Ovary (tissue), 9 donors: ENCODE data around the gene CDK3. TPM values are rescaled to one million over a fixed set of nuclear protein-coding genes. Genes with fewer than 3 reads are reported as not detected.

Source experiments
- DNase-seq, 5 donors: peaks; one replicate each; pipeline ENCODE4 v3.0.0-alpha.2; 2019 to 2020
- H3K27ac ChIP-seq, 2 donors: fragments of 200-600 bp; one replicate each; pipeline versions ENCODE4 v1.5.1 to v1.8.0; 2019 to 2022
- H3K27me3 ChIP-seq: fragments of 200-600 bp; one replicate; pipeline ENCODE4 v1.8.0; 2022
- H3K36me3 ChIP-seq: fragments of 200-600 bp; sonication (generic); one replicate; pipeline ENCODE4 v1.5.1; 2019
- H3K4me1 ChIP-seq: one replicate; pipeline ENCODE4 v1.8.1; 2013; ENCODE audit warnings: mild to moderate bottlenecking, moderate library complexity; ENCODE audit not compliant: insufficient read depth
- H3K4me3 ChIP-seq: fragments of 200-600 bp; sonication (generic); one replicate; pipeline ENCODE4 v1.5.1; 2017
- H3K9me3 ChIP-seq, 2 donors: fragments of 200-600 bp in 1 of 2; sonication (generic) in 1 of 2; one replicate each; pipeline versions ENCODE4 v1.5.1 to v1.8.1; 2013 to 2019; ENCODE audit warnings: mild to moderate bottlenecking in 1 of 2, moderate library complexity in 1 of 2
- EP300 ChIP-seq: sonication (generic); formaldehyde crosslinking; IDR thresholded peaks from one replicate; pipeline ENCODE4 v1.6.1; 2017; ENCODE audit warnings: antibody characterized with exemption
- POLR2A ChIP-seq: fragments of 450-650 bp; IDR thresholded peaks from one replicate; pipeline ENCODE4 v1.6.1; 2017; ENCODE audit warnings: antibody characterized with exemption, mild to moderate bottlenecking, moderate library complexity
- WGBS, 3 donors: extraction: QIAGEN DNeasy Blood & Tissue Kit in 1 of 3; methylation state at CpG; one replicate each; pipeline versions ENCODE4 v1.1.5 to v1.1.7; 2013 to 2017; 5-methylcytosine and 5-hydroxymethylcytosine counted together
- intact Hi-C, 4 donors: fragments of 100-400 bp; cut with DNase I; formaldehyde crosslinking; loops; one replicate each; pipeline versions ENCODE4 v1.11.0 to v1.15.1; 2022 to 2023
- polyA plus RNA-seq, 2 donors: library from polyadenylated mRNA; stranded (reverse); fragments of 200-250 nt in 1 of 2; fragments of 350-450 nt in 1 of 2; fragmentation: Illumina TruSeq in 1 of 2; extraction: RNeasy Lipid Tissue Mini Kit (QIAGEN cat#74804) in 1 of 2; gene quantifications; one replicate each; pipeline ENCODE4 v1.2.3, GENCODE V29; 2013 to 2014
- total RNA-seq, 7 donors: library from RNA; depleted of rRNA in 2 of 7; stranded (reverse); fragments of >200 nt in 2 of 7; fragmentation: NEBNext Ultra II Directional in 3 of 7; extraction: Animal tissue kit (Norgen Biotek cat#: 25700) in 3 of 7; gene quantifications; one replicate each; pipeline versions ENCODE4 v1.1.0 to v1.2.4, GENCODE V29; 2016 to 2023
- TF ChIP-seq, protein P1 (sequence below), 3 donors: fragments of 450-650 bp in 2 of 3; fragments of 200-600 bp in 1 of 3; IDR thresholded peaks; one replicate each; pipeline versions ENCODE4 v1.5.1 to v1.8.0; 2016 to 2022; ENCODE audit warnings: antibody characterized with exemption in 3 of 3, mild to moderate bottlenecking in 1 of 3
- donor health status: DM: no; HTN: no; CAD: no; lungs with moderate emphysema.
- donor health status: DM: no; HTN: no; CAD: no.
- donor health status: Bipolar disorder and iron deficiency.
- donor health status: DM: yes; HTN: yes; CAD: no.
- donor health status: DM: no; HTN: no; CAD: no.
- donor health status: DM: yes; HTN: yes; CAD: no.

Gene CDK3
- total and polyA plus RNA-seq, 9 donors, result 1.3 to 10.8 (median 5.5) TPM

GRCh38 chr17:75975757-75976174 is 24.9 kb upstream of the CDK3 start:
- H3K27ac ChIP-seq, result no peak overlapping the region
- 29 to 69% (median 33%) methylated on average over 5 of the region's 5 CpGs for WGBS, 3 donors
- intact Hi-C loops, result loop anchor here in 1 of 4 donors (5.0 kb wide), 1 partner anchor 33 kb away; the partner anchor contains the start of gene FBF1
- TF ChIP-seq POLR2A, result no peak
- TF ChIP-seq EP300, result no peak
- TF ChIP-seq, protein P1, sequence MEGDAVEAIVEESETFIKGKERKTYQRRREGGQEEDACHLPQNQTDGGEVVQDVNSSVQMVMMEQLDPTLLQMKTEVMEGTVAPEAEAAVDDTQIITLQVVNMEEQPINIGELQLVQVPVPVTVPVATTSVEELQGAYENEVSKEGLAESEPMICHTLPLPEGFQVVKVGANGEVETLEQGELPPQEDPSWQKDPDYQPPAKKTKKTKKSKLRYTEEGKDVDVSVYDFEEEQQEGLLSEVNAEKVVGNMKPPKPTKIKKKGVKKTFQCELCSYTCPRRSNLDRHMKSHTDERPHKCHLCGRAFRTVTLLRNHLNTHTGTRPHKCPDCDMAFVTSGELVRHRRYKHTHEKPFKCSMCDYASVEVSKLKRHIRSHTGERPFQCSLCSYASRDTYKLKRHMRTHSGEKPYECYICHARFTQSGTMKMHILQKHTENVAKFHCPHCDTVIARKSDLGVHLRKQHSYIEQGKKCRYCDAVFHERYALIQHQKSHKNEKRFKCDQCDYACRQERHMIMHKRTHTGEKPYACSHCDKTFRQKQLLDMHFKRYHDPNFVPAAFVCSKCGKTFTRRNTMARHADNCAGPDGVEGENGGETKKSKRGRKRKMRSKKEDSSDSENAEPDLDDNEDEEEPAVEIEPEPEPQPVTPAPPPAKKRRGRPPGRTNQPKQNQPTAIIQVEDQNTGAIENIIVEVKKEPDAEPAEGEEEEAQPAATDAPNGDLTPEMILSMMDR (IDR thresholded peaks at IDR 0.05), result no peak
- H3K4me1 ChIP-seq, result peaks cover 1% of the 10 kb centered on the region
- no peaks in the 10 kb centered on the region for H3K36me3 ChIP-seq
- no peaks in the 10 kb centered on the region for H3K9me3 ChIP-seq
- no peak overlapping the region for H3K4me3 ChIP-seq
- no peaks in the 10 kb centered on the region for H3K27me3 ChIP-seq
- DNase-seq, result no peak

DNA sequence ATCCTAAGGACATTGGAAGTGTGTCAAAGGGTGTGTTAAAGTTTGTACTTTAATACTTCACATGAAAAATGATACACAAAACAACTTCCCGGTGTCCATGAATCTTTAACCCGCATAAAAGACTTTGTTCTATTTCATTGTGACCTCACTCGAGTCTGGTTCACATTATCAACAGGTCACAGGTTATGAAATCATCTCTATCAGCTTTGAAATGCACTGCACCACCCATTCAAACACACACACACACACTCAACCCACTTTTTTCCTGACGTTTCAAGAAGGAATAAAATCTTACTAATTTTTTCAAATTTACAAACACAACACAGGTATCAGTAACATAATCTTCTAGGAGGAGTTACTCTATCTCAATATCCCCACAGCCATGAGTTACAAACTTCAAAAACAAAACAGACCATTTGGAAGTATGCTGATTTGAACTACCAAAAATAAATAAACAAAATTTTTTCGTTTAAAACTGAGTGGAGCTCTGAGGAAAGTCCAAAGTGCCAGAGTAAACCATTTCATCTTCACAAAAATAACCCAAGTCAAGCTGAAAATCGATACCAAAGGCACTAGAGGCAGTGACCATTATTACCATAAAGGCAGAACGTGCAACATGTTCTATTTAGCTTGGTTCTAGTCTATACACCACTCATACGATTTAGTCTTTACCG is 24.3 kb upstream of the CDK3 start:
- DNase-seq, result no peak
- Histone ChIP-seq H3K4me1 (peaks cover 1% of the 10 kb centered on the region), H3K27ac (no peak overlapping the region), H3K27me3 (no peaks in the 10 kb centered on the region), H3K36me3 (no peaks in the 10 kb centered on the region), H3K9me3 (no peaks in the 10 kb centered on the region), H3K4me3 (no peak overlapping the region)
- 26 to 38% (median 32%) methylated on average over 9 of the region's 9 CpGs for WGBS, 3 donors
- intact Hi-C loops, result loop anchor here in 1 of 4 donors (5.0 kb wide), 1 partner anchor 34 kb away; the partner anchor contains the start of gene FBF1
- TF ChIP-seq POLR2A, result no peak
- TF ChIP-seq, protein P1 (IDR thresholded peaks at IDR 0.05), result no peak
- no peak for TF ChIP-seq EP300

- intact Hi-C loops, result loop anchor here in 2 of 4 donors (2.0 to 5.0 kb wide), 2 partner anchors 37 to 74 kb away; partner anchors contain the start of genes FBF1 (in 1 of the 2) and MRPL38 (in 1 of the 2)
- Histone ChIP-seq H3K27ac (peak within 1 kb of the TSS; percentile 93 to 98), H3K9me3 (no peaks in the 10 kb centered on the region), H3K4me3 (peak within 1 kb of the TSS; percentile 74), H3K27me3 (no peaks in the 10 kb centered on the region), H3K4me1 (peaks cover 1% of the 10 kb centered on the region), H3K36me3 (no peaks in the 10 kb centered on the region)
- peak; percentile 97 to 98 (median 98) for DNase-seq
- TF ChIP-seq POLR2A (peak; percentile 90), EP300 (no peak)
- TF ChIP-seq, protein P1 (IDR thresholded peaks at IDR 0.05), result peak; percentile 26 to 69 (median 63)
- WGBS, 3 donors, result 0 to 1% (median 0%) methylated on average over 66 to 72 of the region's 72 CpGs
Measured at GRCh38 chr17:75978938-75979704, 21.5 kb upstream of the CDK3 start, which contains the start of the genes ACOX1 and TEN1. Gene ACOX1 (minus strand): TSS chr17:75979166. CDS start chr17:75979073, 93 bp downstream. Gene TEN1 (plus strand): TSS chr17:75979240. CDS start chr17:75986193, 6,953 bp downstream.

- Histone ChIP-seq H3K9me3 (no peaks in the 10 kb centered on the region), H3K36me3 (no peaks in the 10 kb centered on the region), H3K27me3 (no peaks in the 10 kb centered on the region), H3K4me3 (peak overlapping the region; percentile 74), H3K4me1 (peaks cover 1% of the 10 kb centered on the region), H3K27ac (peak overlapping the region; percentile 93 to 98)
- 4 to 7% (median 7%) methylated on average over 19 of the region's 19 CpGs for WGBS, 3 donors
- TF ChIP-seq, protein P1 (IDR thresholded peaks at IDR 0.05), result no peak
- TF ChIP-seq POLR2A (no peak), EP300 (no peak)
- intact Hi-C loops, result loop anchor here in 2 of 4 donors (2.0 to 5.0 kb wide), 2 partner anchors 37 to 75 kb away; partner anchors contain the start of genes FBF1 (in 1 of the 2) and MRPL38 (in 1 of the 2)
- DNase-seq, result no peak
Measured at GRCh38 chr17:75979705-75980187, 20.9 kb upstream of the CDK3 start.
